A375 (cell line): ENCODE data around the gene USP17L13. TPM values are rescaled to one million over a fixed set of nuclear protein-coding genes. Genes with fewer than 3 reads are reported as not detected.

Source experiments
- total RNA-seq: library from RNA; depleted of rRNA; stranded (reverse); fragments of >200 nt; shearing (Covaris generic); gene quantifications from 2 replicates; pipeline ENCODE4 v1.2.3, GENCODE V29; 2014; rRNA removed

USP17L13 gene
- total RNA-seq = not detected in 2 replicates

GRCh38 chr4:9224596-9224995, at the start of gene USP17L13:
TSS of gene USP17L13 (plus strand) at chr4:9224896. CDS start at chr4:9224896, 0 bp downstream.

DNA sequence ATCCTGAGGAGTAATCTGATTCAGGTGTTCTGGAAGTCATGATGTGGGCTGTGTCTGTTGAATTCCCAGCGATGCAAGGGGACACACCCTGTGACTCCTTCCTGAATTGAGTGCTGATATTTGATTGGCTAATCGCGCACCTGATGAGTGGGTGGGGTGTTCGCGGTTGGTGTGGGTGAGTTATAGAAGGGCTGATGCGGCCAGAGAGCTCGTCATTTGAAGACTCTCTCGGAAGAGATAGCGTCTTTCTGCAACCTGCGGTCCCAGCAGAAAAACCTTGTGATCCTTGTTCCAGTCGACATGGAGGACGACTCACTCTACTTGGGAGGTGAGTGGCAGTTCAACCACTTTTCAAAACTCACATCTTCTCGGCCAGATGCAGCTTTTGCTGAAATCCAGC, 14.3 kb upstream of the USP17L13 start, which contains the start of gene USP17L10:
TSS of gene USP17L10 (plus strand) at position 301 of the 400 bp plus-strand sequence. CDS start at position 301, 0 bp downstream.

DNA sequence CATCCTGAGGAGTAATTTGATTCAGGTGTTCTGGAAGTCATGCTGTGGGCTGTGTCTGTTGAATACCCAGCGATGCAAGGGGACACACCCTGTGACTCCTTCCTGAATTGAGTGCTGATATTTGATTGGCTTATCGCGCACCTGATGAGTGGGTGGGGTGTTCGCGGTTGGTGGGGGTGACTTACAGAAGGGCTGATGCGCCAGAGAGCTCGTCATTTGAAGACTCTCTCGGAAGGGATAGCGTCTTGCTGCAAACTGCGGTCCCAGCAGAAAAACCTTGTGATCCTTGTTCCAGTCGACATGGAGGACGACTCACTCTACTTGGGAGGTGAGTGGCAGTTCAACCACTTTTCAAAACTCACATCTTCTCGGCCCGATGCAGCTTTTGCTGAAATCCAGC, 9.6 kb upstream of the USP17L13 start, which contains the start of gene USP17L11:
TSS of gene USP17L11 (plus strand) at position 301 of the 400 bp plus-strand sequence. CDS start at position 301, 0 bp downstream.

DNA sequence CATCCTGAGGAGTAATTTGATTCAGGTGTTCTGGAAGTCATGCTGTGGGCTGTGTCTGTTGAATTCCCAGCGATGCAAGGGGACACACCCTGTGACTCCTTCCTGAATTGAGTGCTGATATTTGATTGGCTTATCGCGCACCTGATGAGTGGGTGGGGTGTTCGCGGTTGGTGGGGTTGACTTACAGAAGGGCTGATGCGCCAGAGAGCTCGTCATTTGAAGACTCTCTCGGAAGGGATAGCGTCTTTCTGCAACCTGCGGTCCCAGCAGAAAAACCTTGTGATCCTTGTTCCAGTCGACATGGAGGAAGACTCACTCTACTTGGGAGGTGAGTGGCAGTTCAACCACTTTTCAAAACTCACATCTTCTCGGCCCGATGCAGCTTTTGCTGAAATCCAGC, 4.8 kb upstream of the USP17L13 start, which contains the start of gene USP17L12:
TSS of gene USP17L12 (plus strand) at position 301 of the 400 bp plus-strand sequence. CDS start at position 301, 0 bp downstream.

DNA sequence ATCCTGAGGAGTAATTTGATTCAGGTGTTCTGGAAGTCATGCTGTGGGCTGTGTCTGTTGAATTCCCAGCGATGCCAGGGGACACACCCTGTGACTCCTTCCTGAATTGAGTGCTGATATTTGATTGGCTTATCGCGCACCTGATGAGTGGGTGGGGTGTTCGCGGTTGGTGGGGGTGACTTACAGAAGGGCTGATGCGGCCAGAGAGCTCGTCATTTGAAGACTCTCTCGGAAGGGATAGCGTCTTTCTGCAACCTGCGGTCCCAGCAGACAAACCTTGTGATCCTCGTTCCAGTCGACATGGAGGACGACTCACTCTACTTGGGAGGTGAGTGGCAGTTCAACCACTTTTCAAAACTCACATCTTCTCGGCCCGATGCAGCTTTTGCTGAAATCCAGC, 9.4 kb downstream of the USP17L13 start, which contains the start of gene USP17L15:
TSS of gene USP17L15 (plus strand) at position 301 of the 400 bp plus-strand sequence. CDS start at position 301, 0 bp downstream.

GRCh38 chr4:9243579-9243978, 18.9 kb downstream of the USP17L13 start, which contains the start of gene USP17L17:
TSS of gene USP17L17 (plus strand) at chr4:9243879. CDS start at chr4:9243879, 0 bp downstream.

GRCh38 chr4:9247953-9248680, 23.4 kb downstream of the USP17L13 start, which contains the start of gene USP17L18:
TSS of gene USP17L18 (plus strand) at chr4:9248630. CDS start at chr4:9248630, 0 bp downstream.

DNA sequence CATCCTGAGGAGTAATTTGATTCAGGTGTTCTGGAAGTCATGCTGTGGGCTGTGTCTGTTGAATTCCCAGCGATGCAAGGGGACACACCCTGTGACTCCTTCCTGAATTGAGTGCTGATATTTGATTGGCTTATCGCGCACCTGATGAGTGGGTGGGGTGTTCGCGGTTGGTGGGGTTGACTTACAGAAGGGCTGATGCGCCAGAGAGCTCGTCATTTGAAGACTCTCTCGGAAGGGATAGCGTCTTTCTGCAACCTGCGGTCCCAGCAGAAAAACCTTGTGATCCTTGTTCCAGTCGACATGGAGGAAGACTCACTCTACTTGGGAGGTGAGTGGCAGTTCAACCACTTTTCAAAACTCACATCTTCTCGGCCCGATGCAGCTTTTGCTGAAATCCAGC, 28.4 kb downstream of the USP17L13 start, which contains the start of gene USP17L19:
TSS of gene USP17L19 (plus strand) at position 301 of the 400 bp plus-strand sequence. CDS start at position 301, 0 bp downstream.

GRCh38 chr4:9257824-9258223, 33.1 kb downstream of the USP17L13 start, which contains the start of gene USP17L20:
TSS of gene USP17L20 (plus strand) at chr4:9258124. CDS start at chr4:9258124, 0 bp downstream.

GRCh38 chr4:9262572-9262971, 37.9 kb downstream of the USP17L13 start, which contains the start of gene USP17L21:
TSS of gene USP17L21 (plus strand) at chr4:9262872. CDS start at chr4:9262872, 0 bp downstream.

DNA sequence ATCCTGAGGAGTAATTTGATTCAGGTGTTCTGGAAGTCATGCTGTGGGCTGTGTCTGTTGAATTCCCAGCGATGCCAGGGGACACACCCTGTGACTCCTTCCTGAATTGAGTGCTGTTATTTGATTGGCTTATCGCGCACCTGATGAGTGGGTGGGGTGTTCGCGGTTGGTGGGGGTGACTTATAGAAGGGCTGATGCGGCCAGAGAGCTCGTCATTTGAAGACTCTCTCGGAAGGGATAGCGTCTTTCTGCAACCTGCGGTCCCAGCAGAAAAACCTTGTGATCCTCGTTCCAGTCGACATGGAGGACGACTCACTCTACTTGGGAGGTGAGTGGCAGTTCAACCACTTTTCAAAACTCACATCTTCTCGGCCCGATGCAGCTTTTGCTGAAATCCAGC, 42.6 kb downstream of the USP17L13 start, which contains the start of gene USP17L22:
TSS of gene USP17L22 (plus strand) at position 301 of the 400 bp plus-strand sequence. CDS start at position 301, 0 bp downstream.

Other genes starting within 250 kb of the USP17L13 start
- gene FAM90A26, start 54.5 kb upstream of the USP17L13 start, total RNA-seq = not detected in 2 replicates
- not detected in 2 replicates for gene USP17L10, start 14.2 kb upstream of the USP17L13 start, total RNA-seq
- not detected in 2 replicates for gene USP17L11, start 9.5 kb upstream of the USP17L13 start, total RNA-seq
- gene USP17L12, start 4.7 kb upstream of the USP17L13 start, total RNA-seq = not detected in 2 replicates
- gene USP17L15, start 9.5 kb downstream of the USP17L13 start, total RNA-seq = not detected in 2 replicates
- not detected in 2 replicates for gene USP17L17, start 19.0 kb downstream of the USP17L13 start, total RNA-seq
- not detected in 2 replicates for gene USP17L18, start 23.7 kb downstream of the USP17L13 start, total RNA-seq
- gene USP17L19, start 28.5 kb downstream of the USP17L13 start, total RNA-seq = not detected in 2 replicates
- gene USP17L20, start 33.2 kb downstream of the USP17L13 start, total RNA-seq = not detected in 2 replicates
- not detected in 2 replicates for gene USP17L21, start 38.0 kb downstream of the USP17L13 start, total RNA-seq
- gene USP17L22, start 42.7 kb downstream of the USP17L13 start, total RNA-seq = not detected in 2 replicates
- not detected in 2 replicates for gene USP17L24, start 100.3 kb downstream of the USP17L13 start, total RNA-seq
- gene USP17L25, start 105.0 kb downstream of the USP17L13 start, total RNA-seq = not detected in 2 replicates
- not detected in 2 replicates for gene USP17L26, start 109.8 kb downstream of the USP17L13 start, total RNA-seq
- not detected in 2 replicates for gene USP17L5, start 114.5 kb downstream of the USP17L13 start, total RNA-seq
- not detected in 2 replicates for gene USP17L27, start 119.3 kb downstream of the USP17L13 start, total RNA-seq
- gene USP17L28, start 124.0 kb downstream of the USP17L13 start, total RNA-seq = not detected in 2 replicates
- gene USP17L29, start 128.7 kb downstream of the USP17L13 start, total RNA-seq = not detected in 2 replicates
- gene USP17L30, start 138.2 kb downstream of the USP17L13 start, total RNA-seq = not detected in 2 replicates
- gene DEFB131A, start 219.5 kb downstream of the USP17L13 start, total RNA-seq = not detected in 2 replicates